C4-2B (cell line): ENCODE measurements around the gene MIAT.

Experiments
- ZFX ChIP-seq: fragments of 450-650 bp; IDR thresholded peaks from 2 replicates; pipeline ENCODE4 v1.6.1; 2017
- TF ChIP-seq, protein P1 (sequence below): fragments of 450-650 bp; conservative IDR thresholded peaks from 2 replicates; pipeline ENCODE4 v1.5.1; 2017; ENCODE audit warnings: mild to moderate bottlenecking

GRCh38 chr22:26679003-26679629 is 21.7 kb downstream of the MIAT start:
- TF ChIP-seq, protein P1, sequence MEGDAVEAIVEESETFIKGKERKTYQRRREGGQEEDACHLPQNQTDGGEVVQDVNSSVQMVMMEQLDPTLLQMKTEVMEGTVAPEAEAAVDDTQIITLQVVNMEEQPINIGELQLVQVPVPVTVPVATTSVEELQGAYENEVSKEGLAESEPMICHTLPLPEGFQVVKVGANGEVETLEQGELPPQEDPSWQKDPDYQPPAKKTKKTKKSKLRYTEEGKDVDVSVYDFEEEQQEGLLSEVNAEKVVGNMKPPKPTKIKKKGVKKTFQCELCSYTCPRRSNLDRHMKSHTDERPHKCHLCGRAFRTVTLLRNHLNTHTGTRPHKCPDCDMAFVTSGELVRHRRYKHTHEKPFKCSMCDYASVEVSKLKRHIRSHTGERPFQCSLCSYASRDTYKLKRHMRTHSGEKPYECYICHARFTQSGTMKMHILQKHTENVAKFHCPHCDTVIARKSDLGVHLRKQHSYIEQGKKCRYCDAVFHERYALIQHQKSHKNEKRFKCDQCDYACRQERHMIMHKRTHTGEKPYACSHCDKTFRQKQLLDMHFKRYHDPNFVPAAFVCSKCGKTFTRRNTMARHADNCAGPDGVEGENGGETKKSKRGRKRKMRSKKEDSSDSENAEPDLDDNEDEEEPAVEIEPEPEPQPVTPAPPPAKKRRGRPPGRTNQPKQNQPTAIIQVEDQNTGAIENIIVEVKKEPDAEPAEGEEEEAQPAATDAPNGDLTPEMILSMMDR: peak; percentile 93
- no peak for TF ChIP-seq ZFX
